HepG2 (cell line): ENCODE measurements around the gene NRAP. TPM values are rescaled to one million over a fixed set of nuclear protein-coding genes. Genes with fewer than 3 reads are reported as not detected.

Experiments
- ATAC-seq: fragments of 200-7000 bp; cut with Tn5 transposase; 3 replicates; pipeline ENCODE4 v1.9.1; 2020; ENCODE audit warnings: mild to moderate bottlenecking, moderate library complexity
- BruUV-seq: library from RNA; stranded (reverse); fragments of 400-500 nt; replicated peaks from 2 replicates; lab custom pipeline; 2021; lab: Mats Ljungman, UMichigan
- CTCF ChIA-PET: fragments of 300-600 bp; formaldehyde crosslinking; extraction: SDS; loops from one replicate; lab custom pipeline; 2021; ENCODE audit warnings: low total read pairs, inconsistent platforms, low intra/inter-chr PET ratio; lab: Yijun Ruan, JAX
- POLR2A ChIA-PET: fragments of 350-600 bp; sonication (Branson Sonifier 250); formaldehyde crosslinking; loops from one replicate; lab custom pipeline; 2020; ENCODE audit warnings: antibody characterized with exemption, inconsistent platforms; lab: Yijun Ruan, JAX
- DNase-seq: peaks from one replicate; pipeline ENCODE4 v3.0.0-alpha.2; 2015; ENCODE audit warnings: low spot score
- FAIRE-seq: peaks from 3 replicates; lab custom pipeline; 2011; peaks lifted over from hg19 to GRCh38; lab: Jason Lieb, UNC
- H2AFZ ChIP-seq: one replicate; pipeline ENCODE4 v1.6.1; 2011; ENCODE audit warnings: low read length, inconsistent platforms
- H3K27ac ChIP-seq: fragments of 300-600 bp; 3 replicates; pipeline ENCODE4 v1.8.0; 2011; ENCODE audit warnings: mixed run types, mild to moderate bottlenecking, mixed read lengths, low read length, inconsistent platforms; ENCODE audit not compliant: insufficient read depth; ENCODE audit errors: extremely low read length
- H3K27me3 ChIP-seq, 2 experiments: fragments of 200-600 bp in 1 of 2; 2 replicates in 1 of 2; 3 replicates in 1 of 2; pipeline versions ENCODE4 v1.6.0 to v1.8.0; 2011; ENCODE audit warnings: low read length in 2 of 2, mild to moderate bottlenecking in 2 of 2, moderate library complexity in 2 of 2, inconsistent platforms in 1 of 2; ENCODE audit not compliant: insufficient read depth in 2 of 2, control insufficient read depth in 1 of 2
- H3K36me3 ChIP-seq, 2 experiments: fragments of 200-600 bp in 1 of 2; replicated peaks in 1 of 2; 2 replicates in 1 of 2; 3 replicates in 1 of 2; pipeline versions ENCODE4 v1.5.1 to v1.8.0; 2011; ENCODE audit warnings: low read length in 2 of 2, inconsistent platforms in 1 of 2; ENCODE audit not compliant: insufficient read depth in 2 of 2, control insufficient read depth in 1 of 2
- H3K4me1 ChIP-seq: 2 replicates; pipeline ENCODE4 v1.5.1; 2012; ENCODE audit warnings: low read length, inconsistent platforms; ENCODE audit not compliant: insufficient read depth
- H3K4me2 ChIP-seq: 2 replicates; pipeline ENCODE4 v1.6.0; 2011; ENCODE audit warnings: low read depth, low read length, inconsistent platforms
- H3K4me3 ChIP-seq, 3 experiments: fragments of 200-600 bp in 1 of 3; sonication (generic), shearing (Covaris generic) in 1 of 3; replicated peaks in 1 of 3; 2 replicates each; pipeline ENCODE4 v1.5.1; 2011 to 2016; ENCODE audit warnings: low read length in 3 of 3, inconsistent platforms in 2 of 3, low read depth in 2 of 3, mild to moderate bottlenecking in 2 of 3, control low read depth in 1 of 3, mixed read lengths in 1 of 3; ENCODE audit not compliant: insufficient read depth in 1 of 3
- H3K79me2 ChIP-seq: one replicate; pipeline ENCODE4 v1.6.1; 2011; ENCODE audit warnings: low read length, inconsistent platforms; ENCODE audit not compliant: insufficient read depth
- H3K9ac ChIP-seq: 2 replicates; pipeline ENCODE4 v1.6.0; 2011; ENCODE audit warnings: mild to moderate bottlenecking, low read depth, low read length, inconsistent platforms; ENCODE audit not compliant: insufficient read depth
- H3K9me3 ChIP-seq: 2 replicates; pipeline ENCODE4 v1.5.1; 2012; ENCODE audit warnings: mild to moderate bottlenecking, low read length
- H4K20me1 ChIP-seq: 2 replicates; pipeline ENCODE4 v1.6.0; 2011; ENCODE audit warnings: inconsistent platforms, mild to moderate bottlenecking, low read length, moderate library complexity; ENCODE audit not compliant: insufficient read depth
- DR1 ChIP-seq: sonication (generic); formaldehyde crosslinking; IDR thresholded peaks from 2 replicates; pipeline ENCODE4 v1.8.0; 2021; ENCODE audit warnings: mild to moderate bottlenecking, missing genetic modification reagents, inconsistent platforms
- FOXA3 ChIP-seq: IDR thresholded peaks from 2 replicates; pipeline ENCODE4 v1.6.1; 2016; ENCODE audit warnings: missing genetic modification reagents, missing compliant biosample characterization
- FOXO1 ChIP-seq: sonication (generic); formaldehyde crosslinking; IDR thresholded peaks from 2 replicates; pipeline ENCODE4 v1.4.0; 2020; ENCODE audit warnings: missing genetic modification reagents
- GZF1 ChIP-seq: sonication (generic); formaldehyde crosslinking; IDR thresholded peaks from 2 replicates; pipeline ENCODE4 v1.5.1; 2020; ENCODE audit warnings: mild to moderate bottlenecking, missing genetic modification reagents
- JDP2 ChIP-seq: sonication (generic); formaldehyde crosslinking; IDR thresholded peaks from 2 replicates; pipeline ENCODE4 v1.8.1; 2022; ENCODE audit warnings: missing genetic modification reagents, borderline replicate concordance
- MAZ ChIP-seq, 2 experiments: sonication (generic) in 1 of 2; formaldehyde crosslinking in 1 of 2; IDR thresholded peaks; 2 replicates each; pipeline versions ENCODE4 v1.5.0 to v1.6.1; 2012 to 2020; ENCODE audit warnings: low read depth in 2 of 2, mild to moderate bottlenecking in 2 of 2, borderline replicate concordance in 1 of 2, improper control_type of control experiment in 1 of 2, low read length in 1 of 2, missing genetic modification reagents in 1 of 2, moderate library complexity in 1 of 2
- MED8 ChIP-seq: sonication (generic); formaldehyde crosslinking; IDR thresholded peaks from 2 replicates; pipeline ENCODE4 v1.8.1; 2023; ENCODE audit warnings: mild to moderate bottlenecking, missing genetic modification reagents; ENCODE audit not compliant: insufficient replicate concordance
- NFYC ChIP-seq: IDR thresholded peaks from 2 replicates; pipeline ENCODE4 v1.6.1; 2016; ENCODE audit warnings: missing genetic modification reagents, missing compliant biosample characterization
- PRMT3 ChIP-seq: sonication (generic); formaldehyde crosslinking; IDR thresholded peaks from 2 replicates; pipeline ENCODE4 v1.8.1; 2022; ENCODE audit warnings: low read depth, mild to moderate bottlenecking, moderate library complexity, missing genetic modification reagents, borderline replicate concordance
- RFX1 ChIP-seq: fragments of 450-650 bp; IDR thresholded peaks from 2 replicates; pipeline ENCODE4 v1.6.1; 2017
- U2AF2 ChIP-seq: fragments of 200-400 bp; formaldehyde crosslinking; IDR thresholded peaks from 2 replicates; pipeline ENCODE4 v1.6.1; 2017; ENCODE audit warnings: low read depth, mild to moderate bottlenecking, low read length
- ZFYVE20 ChIP-seq: sonication (generic); formaldehyde crosslinking; IDR thresholded peaks from 2 replicates; pipeline ENCODE4 v1.8.0; 2023; ENCODE audit warnings: low read depth, mild to moderate bottlenecking, moderate library complexity, missing genetic modification reagents, borderline replicate concordance
- ZNF776 ChIP-seq: sonication (generic); formaldehyde crosslinking; IDR thresholded peaks from 2 replicates; pipeline ENCODE4 v1.4.0; 2020; ENCODE audit warnings: mild to moderate bottlenecking, missing genetic modification reagents
- WGBS: methylation state at CpG from one replicate; pipeline ENCODE4 v1.1.6; 2017; ENCODE audit warnings: low lambda C conversion rate; 5-methylcytosine and 5-hydroxymethylcytosine counted together
- in situ Hi-C: cut with HindIII; loops from 2 replicates; pipeline ENCODE4 v1.10.0; 2017; ENCODE audit warnings: low pct_unique_long_range_greater_than_20kb; ENCODE audit not compliant: extremely low pct_ligation_motif_present
- intact Hi-C: fragments of 100-400 bp; cut with micrococcal nuclease; formaldehyde crosslinking; loops from one replicate; pipeline ENCODE4 v1.10.0; 2022; ENCODE audit not compliant: unreplicated experiment
- polyA plus RNA-seq, 8 experiments: library from polyadenylated mRNA; depleted of rRNA in 3 of 8; stranded (reverse) in 7 of 8; unstranded in 1 of 8; fragments of >200 nt; fragmentation: Illumina TruSeq in 4 of 8; extraction: Trizol in 4 of 8; gene quantifications; 2 replicates each; pipeline versions ENCODE4 v1.2.1 to v1.2.3, GENCODE V29; 2011 to 2016; ENCODE audit warnings: low read depth in 4 of 8, missing spikeins in 1 of 8, mixed read lengths in 1 of 8; ENCODE audit not compliant: insufficient read depth in 1 of 8
- total RNA-seq, 5 experiments: library from RNA; depleted of rRNA; stranded (reverse); fragments of >200 nt; fragmentation: Illumina TruSeq; extraction: Trizol; gene quantifications; 2 replicates each; pipeline ENCODE4 v1.2.3, GENCODE V29; 2016; ENCODE audit warnings: low read depth in 1 of 5
- TF ChIP-seq, protein P1 (sequence below): IDR thresholded peaks from 2 replicates; pipeline ENCODE4 v1.4.0; 2020; ENCODE audit warnings: mild to moderate bottlenecking, missing genetic modification reagents
- TF ChIP-seq, protein P2 (sequence below): sonication (generic); formaldehyde crosslinking; IDR thresholded peaks from 2 replicates; pipeline ENCODE4 v1.4.0; 2020; ENCODE audit warnings: mild to moderate bottlenecking, low read depth, missing genetic modification reagents
- TF ChIP-seq, protein P3 (sequence below): sonication (generic); formaldehyde crosslinking; IDR thresholded peaks from 2 replicates; pipeline ENCODE4 v1.5.0; 2020; ENCODE audit warnings: mild to moderate bottlenecking, missing genetic modification reagents
- TF ChIP-seq, protein P4 (sequence below): sonication (generic); formaldehyde crosslinking; IDR thresholded peaks from 2 replicates; pipeline ENCODE4 v1.5.0; 2020; ENCODE audit warnings: missing genetic modification reagents, mild to moderate bottlenecking, borderline replicate concordance

Gene NRAP
- total and polyA plus RNA-seq, 2 of the 13 experiments (the other 11 are each of a cell fraction or from before 2014, with no cell fraction given) = not detected

DNA sequence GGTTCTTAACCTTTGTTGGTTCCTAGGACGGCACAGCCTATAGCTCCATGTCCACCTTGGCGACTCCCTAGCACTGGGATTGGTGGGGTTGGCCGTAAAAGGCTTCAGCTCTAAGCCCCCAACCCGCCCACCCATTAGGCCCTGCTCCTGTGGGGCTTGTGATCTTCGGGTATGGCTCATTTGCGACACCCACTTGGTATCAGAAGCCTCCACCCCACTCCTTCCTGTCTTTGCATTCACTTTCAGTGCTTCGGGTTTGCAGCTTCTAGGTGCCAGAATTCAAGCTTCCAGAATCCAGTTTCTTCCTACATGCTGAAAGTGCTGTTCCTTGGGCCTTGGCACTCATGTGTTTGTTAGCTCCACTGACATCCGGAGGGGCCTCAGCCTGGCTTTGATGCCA is 71.5 kb downstream of the NRAP start (continued):
- TF ChIP-seq FOXO1 (CRISPR knock-in tag) (no peak), ZNF776 (no peak), U2AF2 (no peak), ZFYVE20 (CRISPR knock-in tag) (no peak)
- TF ChIP-seq, protein P1, sequence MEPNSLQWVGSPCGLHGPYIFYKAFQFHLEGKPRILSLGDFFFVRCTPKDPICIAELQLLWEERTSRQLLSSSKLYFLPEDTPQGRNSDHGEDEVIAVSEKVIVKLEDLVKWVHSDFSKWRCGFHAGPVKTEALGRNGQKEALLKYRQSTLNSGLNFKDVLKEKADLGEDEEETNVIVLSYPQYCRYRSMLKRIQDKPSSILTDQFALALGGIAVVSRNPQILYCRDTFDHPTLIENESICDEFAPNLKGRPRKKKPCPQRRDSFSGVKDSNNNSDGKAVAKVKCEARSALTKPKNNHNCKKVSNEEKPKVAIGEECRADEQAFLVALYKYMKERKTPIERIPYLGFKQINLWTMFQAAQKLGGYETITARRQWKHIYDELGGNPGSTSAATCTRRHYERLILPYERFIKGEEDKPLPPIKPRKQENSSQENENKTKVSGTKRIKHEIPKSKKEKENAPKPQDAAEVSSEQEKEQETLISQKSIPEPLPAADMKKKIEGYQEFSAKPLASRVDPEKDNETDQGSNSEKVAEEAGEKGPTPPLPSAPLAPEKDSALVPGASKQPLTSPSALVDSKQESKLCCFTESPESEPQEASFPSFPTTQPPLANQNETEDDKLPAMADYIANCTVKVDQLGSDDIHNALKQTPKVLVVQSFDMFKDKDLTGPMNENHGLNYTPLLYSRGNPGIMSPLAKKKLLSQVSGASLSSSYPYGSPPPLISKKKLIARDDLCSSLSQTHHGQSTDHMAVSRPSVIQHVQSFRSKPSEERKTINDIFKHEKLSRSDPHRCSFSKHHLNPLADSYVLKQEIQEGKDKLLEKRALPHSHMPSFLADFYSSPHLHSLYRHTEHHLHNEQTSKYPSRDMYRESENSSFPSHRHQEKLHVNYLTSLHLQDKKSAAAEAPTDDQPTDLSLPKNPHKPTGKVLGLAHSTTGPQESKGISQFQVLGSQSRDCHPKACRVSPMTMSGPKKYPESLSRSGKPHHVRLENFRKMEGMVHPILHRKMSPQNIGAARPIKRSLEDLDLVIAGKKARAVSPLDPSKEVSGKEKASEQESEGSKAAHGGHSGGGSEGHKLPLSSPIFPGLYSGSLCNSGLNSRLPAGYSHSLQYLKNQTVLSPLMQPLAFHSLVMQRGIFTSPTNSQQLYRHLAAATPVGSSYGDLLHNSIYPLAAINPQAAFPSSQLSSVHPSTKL (CRISPR knock-in tag) = no peak

DNA sequence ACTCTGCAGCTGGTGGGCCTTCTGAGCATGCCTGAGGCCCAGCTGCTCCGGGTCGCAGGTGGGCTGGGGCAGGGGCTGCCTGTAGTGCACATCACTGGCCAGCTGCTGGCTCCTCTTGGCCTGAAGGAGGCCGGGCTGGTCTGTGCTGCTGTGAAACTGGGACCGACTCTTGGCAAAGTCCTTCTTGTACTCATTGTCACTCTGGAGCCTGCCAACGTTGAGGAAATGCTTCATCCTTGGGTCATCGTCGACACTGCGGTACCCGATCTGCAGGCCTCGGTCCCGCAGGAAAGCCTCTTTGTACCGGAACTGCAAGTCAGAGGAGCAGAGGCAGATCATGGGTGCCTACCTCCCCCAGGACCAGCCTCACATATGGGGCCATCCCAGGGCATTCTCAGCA is 73.3 kb downstream of the NRAP start:
- WGBS = 69% methylated on average over 8 of the region's 12 CpGs
- CTCF ChIA-PET = no interaction called here
- Histone ChIP-seq H3K4me1 (peaks cover 23% of the 10 kb centered on the region), H3K4me2 (no peak overlapping the region), H3K27me3 (peaks cover 0 to 16% of the 10 kb centered on the region in 2 experiments; a peak in 1 of 5 replicates), H3K9me3 (no peaks in the 10 kb centered on the region), H3K36me3 (no peaks in the 10 kb centered on the region), H3K4me3 (no peak overlapping the region), H4K20me1 (no peaks in the 10 kb centered on the region), H3K9ac (no peak overlapping the region), H3K79me2 (no peaks in the 10 kb centered on the region), H3K27ac (no peak overlapping the region), H2AFZ (no peak overlapping the region)
- DNase-seq (no peak), ATAC-seq (no peak), FAIRE-seq (no peak)
- POLR2A ChIA-PET = no interaction called here
- no TSS peak for BruUV-seq
- in situ Hi-C loops = no loop called here
- intact Hi-C loops = no loop called here
- no peak for TF ChIP-seq DR1 (CRISPR knock-in tag)
- TF ChIP-seq RFX1 = no peak
- TF ChIP-seq GZF1 (CRISPR knock-in tag) = no peak
- no peak for TF ChIP-seq JDP2 (CRISPR knock-in tag)
- TF ChIP-seq FOXA3 (CRISPR knock-in tag) = no peak
- no peak for TF ChIP-seq NFYC (CRISPR knock-in tag)
- TF ChIP-seq, protein P2, sequence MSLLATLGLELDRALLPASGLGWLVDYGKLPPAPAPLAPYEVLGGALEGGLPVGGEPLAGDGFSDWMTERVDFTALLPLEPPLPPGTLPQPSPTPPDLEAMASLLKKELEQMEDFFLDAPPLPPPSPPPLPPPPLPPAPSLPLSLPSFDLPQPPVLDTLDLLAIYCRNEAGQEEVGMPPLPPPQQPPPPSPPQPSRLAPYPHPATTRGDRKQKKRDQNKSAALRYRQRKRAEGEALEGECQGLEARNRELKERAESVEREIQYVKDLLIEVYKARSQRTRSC (CRISPR knock-in tag) = no peak
- TF ChIP-seq, protein P3, sequence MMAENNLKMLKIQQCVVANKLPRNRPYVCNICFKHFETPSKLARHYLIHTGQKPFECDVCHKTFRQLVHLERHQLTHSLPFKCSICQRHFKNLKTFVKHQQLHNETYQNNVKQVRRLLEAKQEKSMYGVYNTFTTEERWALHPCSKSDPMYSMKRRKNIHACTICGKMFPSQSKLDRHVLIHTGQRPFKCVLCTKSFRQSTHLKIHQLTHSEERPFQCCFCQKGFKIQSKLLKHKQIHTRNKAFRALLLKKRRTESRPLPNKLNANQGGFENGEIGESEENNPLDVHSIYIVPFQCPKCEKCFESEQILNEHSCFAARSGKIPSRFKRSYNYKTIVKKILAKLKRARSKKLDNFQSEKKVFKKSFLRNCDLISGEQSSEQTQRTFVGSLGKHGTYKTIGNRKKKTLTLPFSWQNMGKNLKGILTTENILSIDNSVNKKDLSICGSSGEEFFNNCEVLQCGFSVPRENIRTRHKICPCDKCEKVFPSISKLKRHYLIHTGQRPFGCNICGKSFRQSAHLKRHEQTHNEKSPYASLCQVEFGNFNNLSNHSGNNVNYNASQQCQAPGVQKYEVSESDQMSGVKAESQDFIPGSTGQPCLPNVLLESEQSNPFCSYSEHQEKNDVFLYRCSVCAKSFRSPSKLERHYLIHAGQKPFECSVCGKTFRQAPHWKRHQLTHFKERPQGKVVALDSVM (CRISPR knock-in tag) = no peak
- TF ChIP-seq, protein P4, sequence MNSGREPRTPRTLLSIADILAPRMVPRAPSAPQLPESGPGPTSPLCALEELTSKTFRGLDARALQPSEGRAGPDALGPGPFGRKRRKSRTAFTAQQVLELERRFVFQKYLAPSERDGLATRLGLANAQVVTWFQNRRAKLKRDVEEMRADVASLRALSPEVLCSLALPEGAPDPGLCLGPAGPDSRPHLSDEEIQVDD (CRISPR knock-in tag) = no peak
- no peak for TF ChIP-seq MED8 (CRISPR knock-in tag)
- no peak for TF ChIP-seq PRMT3 (CRISPR knock-in tag)
- TF ChIP-seq MAZ (IDR thresholded peaks at IDR 0.05; ENCODE audit: borderline replicate concordance, low read depth, low read length) = no peak
- no peak for TF ChIP-seq MAZ (CRISPR knock-in tag; IDR thresholded peaks at IDR 0.05; ENCODE audit: low read depth)
